Chondrocyte (in vitro differentiated cells): Measurements from ENCODE around the gene NR2F1-AS1. TPM values are rescaled to one million over a fixed set of nuclear protein-coding genes. Genes with fewer than 3 reads are reported as not detected.
"Not testable (repeated sequence)": the region's sequence is repeated elsewhere in the genome, so short reads cannot be mapped to it uniquely, and the experiment has no call there.

Experiments used
- DNase-seq: peaks from one replicate; pipeline ENCODE4 v3.0.0; 2021; ENCODE audit warnings: mixed read lengths, low spot score
- H3K27ac Mint-ChIP-seq: one replicate; pipeline ENCODE4 v1.8.0; 2021; ENCODE audit warnings: mild to moderate bottlenecking, moderate library complexity, mixed read lengths; ENCODE audit not compliant: unreplicated experiment
- H3K27me3 Mint-ChIP-seq: 2 replicates; pipeline ENCODE4 v1.8.0; 2021; ENCODE audit warnings: low read depth, mixed read lengths
- H3K36me3 Mint-ChIP-seq: 2 replicates; pipeline ENCODE4 v1.8.0; 2021; ENCODE audit warnings: low read depth, mixed read lengths
- H3K4me1 Mint-ChIP-seq: 2 replicates; pipeline ENCODE4 v1.8.0; 2021; ENCODE audit warnings: low read depth, mild to moderate bottlenecking, mixed read lengths
- H3K4me3 Mint-ChIP-seq: one replicate; pipeline ENCODE4 v1.8.0; 2021; ENCODE audit warnings: mild to moderate bottlenecking, moderate library complexity, mixed read lengths; ENCODE audit not compliant: unreplicated experiment
- H3K9me3 Mint-ChIP-seq: 2 replicates; pipeline ENCODE4 v1.8.0; 2021; ENCODE audit warnings: low read depth, mixed read lengths
- CTCF ChIP-seq: fragments of 200-600 bp; sonication (generic); IDR thresholded peaks from 2 replicates; pipeline ENCODE4 v1.5.0; 2021; ENCODE audit warnings: antibody characterized with exemption, mild to moderate bottlenecking, moderate library complexity
- total RNA-seq: library from RNA; stranded (reverse); gene quantifications from 3 replicates; pipeline ENCODE4 v1.2.1, GENCODE V29; 2021

The NR2F1-AS1 gene
- total RNA-seq, 1 donor from 2014 or later: 16.2 TPM

DNA sequence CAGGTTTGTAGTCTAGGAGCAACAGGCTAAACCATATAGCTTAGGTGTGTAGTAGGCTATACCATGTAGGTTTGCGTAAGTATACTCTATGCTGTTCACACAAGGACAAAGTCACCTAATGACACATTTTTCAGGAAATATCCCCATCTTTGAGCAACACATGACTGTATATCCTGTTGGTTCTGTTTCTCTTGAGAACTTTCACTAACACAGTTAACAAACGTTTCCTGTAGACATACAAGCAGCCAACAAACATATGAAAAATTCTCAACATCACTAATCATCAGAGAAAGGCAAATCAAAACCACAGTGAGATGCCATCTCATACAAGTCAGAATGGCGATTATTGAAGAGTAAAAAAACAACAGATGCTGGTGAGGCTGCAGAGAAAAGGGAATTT, 68.2 kb downstream of the NR2F1-AS1 start:
- H3K36me3 Mint-ChIP-seq: no peaks in the 10 kb centered on the region
- peaks cover 4% of the 10 kb centered on the region for H3K9me3 Mint-ChIP-seq
- H3K4me3 Mint-ChIP-seq: no peak overlapping the region
- H3K27me3 Mint-ChIP-seq: no peaks in the 10 kb centered on the region
- TF ChIP-seq CTCF: no peak
- H3K4me1 Mint-ChIP-seq: peaks cover 19% of the 10 kb centered on the region
- no peak for DNase-seq
- H3K27ac Mint-ChIP-seq: peak overlapping the region; percentile 47

DNA sequence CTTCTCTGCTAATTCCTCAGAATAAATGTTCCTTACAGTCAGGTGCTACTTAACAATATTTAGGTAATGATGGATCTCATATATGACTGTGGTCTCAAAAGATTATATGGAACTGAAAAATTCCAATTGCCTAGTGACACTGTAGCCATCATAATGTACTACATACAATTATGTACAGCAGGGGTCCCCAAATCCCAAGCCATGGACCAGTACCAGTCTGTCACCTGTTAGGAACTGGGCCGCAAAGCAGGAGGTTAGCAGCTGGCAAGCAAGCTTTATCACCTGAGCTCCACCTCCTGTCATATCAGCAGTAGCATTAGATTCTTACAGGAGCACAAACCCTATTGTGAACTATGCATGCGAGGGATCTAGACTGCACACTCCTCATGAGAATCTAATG, 69.6 kb downstream of the NR2F1-AS1 start:
- Mint-ChIP-seq H3K4me3 (no peak overlapping the region), H3K36me3 (no peaks in the 10 kb centered on the region), H3K27ac (no peak overlapping the region), H3K9me3 (peaks cover 4% of the 10 kb centered on the region), H3K27me3 (no peaks in the 10 kb centered on the region), H3K4me1 (peaks cover 19% of the 10 kb centered on the region)
- TF ChIP-seq CTCF: no peak
- no peak for DNase-seq

GRCh38 chr5:93510626-93511380, 70.2 kb downstream of the NR2F1-AS1 start:
- no peak for TF ChIP-seq CTCF
- Mint-ChIP-seq H3K9me3 (peaks cover 4% of the 10 kb centered on the region), H3K27ac (no peak overlapping the region), H3K27me3 (no peaks in the 10 kb centered on the region), H3K36me3 (peaks cover 3% of the 10 kb centered on the region), H3K4me3 (no peak overlapping the region), H3K4me1 (peaks cover 19% of the 10 kb centered on the region)
- no peak for DNase-seq

DNA sequence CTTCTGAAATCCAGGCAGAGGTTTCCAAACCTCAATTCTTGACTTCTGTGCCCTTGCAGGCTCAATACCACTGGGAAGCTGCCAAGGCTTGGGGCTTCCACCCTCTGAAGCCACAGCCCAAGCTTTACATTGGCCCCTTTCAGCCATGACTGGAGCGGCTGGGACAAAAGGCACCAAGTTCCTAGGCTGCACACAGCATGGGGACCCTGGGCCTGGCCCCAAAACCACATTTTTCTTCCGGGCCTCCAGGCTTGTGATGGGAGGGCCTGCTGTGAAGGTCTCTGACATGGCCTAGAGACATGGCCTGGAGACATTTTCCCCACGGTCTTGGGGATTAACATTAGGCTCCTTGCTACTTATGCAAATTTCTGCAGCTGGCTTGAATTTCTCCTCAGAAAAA, 75.5 kb downstream of the NR2F1-AS1 start:
- H3K4me1 Mint-ChIP-seq: peaks cover 28% of the 10 kb centered on the region
- not testable (repeated sequence) for H3K4me3 Mint-ChIP-seq, H3K27me3 Mint-ChIP-seq, H3K27ac Mint-ChIP-seq, H3K36me3 Mint-ChIP-seq, H3K9me3 Mint-ChIP-seq
- DNase-seq: peak; percentile 47

DNA sequence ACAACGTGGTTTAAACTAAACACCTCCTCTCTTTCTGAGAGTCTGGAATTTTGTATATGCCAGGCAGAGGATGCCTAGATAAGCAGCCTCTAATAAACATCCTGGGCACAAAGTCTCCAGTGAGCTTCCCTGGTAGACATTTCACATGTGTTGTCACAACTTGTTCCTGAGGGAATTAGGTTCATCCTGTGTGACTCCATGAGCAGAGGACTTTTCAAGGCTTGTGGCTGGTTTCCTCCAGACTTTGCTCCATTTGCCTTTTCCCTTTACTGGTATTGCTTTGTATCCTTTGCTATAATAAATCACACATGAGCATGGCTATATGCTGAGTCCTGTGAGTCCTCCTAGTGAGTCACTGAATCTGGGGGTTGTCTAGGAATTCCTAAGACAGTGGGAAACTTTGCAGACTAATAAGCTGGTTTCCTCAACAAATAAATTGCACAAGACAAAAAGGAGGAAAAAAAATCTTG, 77.4 kb downstream of the NR2F1-AS1 start:
- H3K9me3 Mint-ChIP-seq: no peaks in the 10 kb centered on the region
- peaks cover 23% of the 10 kb centered on the region for H3K4me1 Mint-ChIP-seq
- DNase-seq: no peak
- peaks cover 8% of the 10 kb centered on the region for H3K36me3 Mint-ChIP-seq
- TF ChIP-seq CTCF: no peak
- H3K4me3 Mint-ChIP-seq: no peak overlapping the region
- H3K27ac Mint-ChIP-seq: peak overlapping the region; percentile 84
- no peaks in the 10 kb centered on the region for H3K27me3 Mint-ChIP-seq

DNA sequence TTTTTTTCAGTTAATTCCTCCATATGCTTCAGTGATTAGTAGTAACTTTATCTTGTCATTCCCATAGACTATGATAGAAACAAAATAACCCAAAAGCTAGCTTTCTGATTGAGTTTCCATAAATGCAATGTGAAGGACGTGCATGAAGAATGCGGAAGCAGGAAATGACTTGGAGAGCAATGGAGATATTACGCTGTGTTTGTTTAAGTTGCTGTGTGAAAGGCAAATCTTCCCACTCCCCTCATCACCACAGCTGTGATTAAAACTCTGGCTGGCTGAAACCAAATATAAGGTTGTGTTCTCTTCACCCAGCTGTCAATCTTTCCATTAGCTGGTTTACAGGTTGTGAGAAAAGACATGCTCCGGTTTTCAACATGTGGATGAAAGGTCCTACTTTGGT, 83.9 kb downstream of the NR2F1-AS1 start:
- Mint-ChIP-seq H3K27me3 (no peaks in the 10 kb centered on the region), H3K9me3 (no peaks in the 10 kb centered on the region), H3K36me3 (peaks cover 8% of the 10 kb centered on the region), H3K4me1 (peaks cover 18% of the 10 kb centered on the region), H3K27ac (peak overlapping the region; percentile 81), H3K4me3 (no peak overlapping the region)
- no peak for DNase-seq
- no peak for TF ChIP-seq CTCF
